Frontal cortex (tissue), 4 donors: ENCODE data around the gene MS4A18. TPM values are rescaled to one million over a fixed set of nuclear protein-coding genes. Genes with fewer than 3 reads are reported as not detected.
"Not testable (repeated sequence)": the region's sequence is repeated elsewhere in the genome, so short reads cannot be mapped to it uniquely, and the experiment has no call there.

Source experiments
- DNase-seq, 2 donors: peaks; one replicate each; pipeline ENCODE4 v3.0.0; 2012; ENCODE audit warnings: low spot score in 2 of 2
- FAIRE-seq: peaks from 2 replicates; lab custom pipeline; 2012; peaks lifted over from hg19 to GRCh38; lab: Jason Lieb, UNC
- total RNA-seq: library from RNA; depleted of rRNA; stranded (reverse); fragments of >200 nt; gene quantifications from one replicate; pipeline ENCODE4 v1.2.3, GENCODE V29; 2014
- donor health status: control.
- donor health status: control.
- donor health status: control.

MS4A18 gene
- not detected for total RNA-seq

GRCh38 chr11:60724420-60724819, at the start of gene MS4A18:
TSS of gene MS4A18 (plus strand) at chr11:60724720.
- FAIRE-seq (no peak), DNase-seq (no peak)

GRCh38 chr11:60678231-60678630, 46.3 kb upstream of the MS4A18 start:
- DNase-seq, FAIRE-seq: not testable (repeated sequence)

GRCh38 chr11:60679879-60680278, 44.6 kb upstream of the MS4A18 start:
- FAIRE-seq (no peak), DNase-seq (no peak)

- no peak for DNase-seq
- no peak for FAIRE-seq
Observed at GRCh38 chr11:60680455-60681119, 43.9 kb upstream of the MS4A18 start.

- not testable (repeated sequence) for FAIRE-seq, DNase-seq
Observed at GRCh38 chr11:60684541-60684848, 40.0 kb upstream of the MS4A18 start.

GRCh38 chr11:60691661-60692060, 32.9 kb upstream of the MS4A18 start:
- no peak for DNase-seq
- FAIRE-seq, result no peak

GRCh38 chr11:60699284-60699691, 25.2 kb upstream of the MS4A18 start, which contains the start of gene MS4A8:
TSS of gene MS4A8 (plus strand) at chr11:60699612. CDS start at chr11:60700861, 1,249 bp downstream.
- DNase-seq (no peak), FAIRE-seq (no peak)

GRCh38 chr11:60699936-60700335, 24.6 kb upstream of the MS4A18 start:
- DNase-seq (no peak), FAIRE-seq (no peak)

GRCh38 chr11:60700689-60701468, 23.6 kb upstream of the MS4A18 start:
- DNase-seq, result no peak
- no peak for FAIRE-seq

GRCh38 chr11:60701469-60701818, 23.1 kb upstream of the MS4A18 start:
- DNase-seq, result no peak
- FAIRE-seq, result no peak

- no peak for DNase-seq
- no peak for FAIRE-seq
Observed at GRCh38 chr11:60703374-60703773, 21.1 kb upstream of the MS4A18 start.

- DNase-seq, result no peak
- FAIRE-seq, result no peak
Observed at GRCh38 chr11:60705895-60706294, 18.6 kb upstream of the MS4A18 start.

- FAIRE-seq, result no peak
- no peak for DNase-seq
Observed at GRCh38 chr11:60706931-60707330, 17.6 kb upstream of the MS4A18 start.

GRCh38 chr11:60710482-60710881, 14.0 kb upstream of the MS4A18 start:
- no peak for DNase-seq
- FAIRE-seq, result no peak

- FAIRE-seq, result no peak
- no peak for DNase-seq
Observed at GRCh38 chr11:60711276-60711675, 13.2 kb upstream of the MS4A18 start.

- not testable (repeated sequence) for FAIRE-seq, DNase-seq
Observed at GRCh38 chr11:60713423-60713822, 11.1 kb upstream of the MS4A18 start.

GRCh38 chr11:60717956-60718355, 6.6 kb upstream of the MS4A18 start:
- DNase-seq (no peak), FAIRE-seq (no peak)

GRCh38 chr11:60718524-60719316, 5.8 kb upstream of the MS4A18 start:
- FAIRE-seq, result no peak
- no peak for DNase-seq

GRCh38 chr11:60719391-60719790, 5.1 kb upstream of the MS4A18 start:
- FAIRE-seq (no peak), DNase-seq (no peak)

- DNase-seq (no peak), FAIRE-seq (no peak)
Observed at GRCh38 chr11:60720460-60720859, 4.1 kb upstream of the MS4A18 start.

- no peak for DNase-seq
Observed at GRCh38 chr11:60725592-60725991, 1.1 kb downstream of the MS4A18 start.

More at GRCh38 chr11:60725592-60725991, 1.1 kb downstream of the MS4A18 start:
- no peak for FAIRE-seq
